Endothelial cell of umbilical vein (primary cell): ENCODE measurements around the gene MYZAP. TPM values are rescaled to one million over a fixed set of nuclear protein-coding genes. Genes with fewer than 3 reads are reported as not detected.
A peak's percentile ranks its signal among the peaks of the same experiment; 100 is the strongest.

Experiments used
- BruUV-seq: library from RNA; stranded (reverse); fragments of 400-500 nt; replicated peaks from 2 replicates; lab custom pipeline; 2021; lab: Mats Ljungman, UMichigan
- CTCF ChIA-PET: fragments of 300-600, 350-600 bp; sonication (Branson Sonifier 250); formaldehyde crosslinking; loops from one replicate; lab custom pipeline; 2021; ENCODE audit warnings: antibody characterized with exemption, inconsistent platforms; lab: Charles Lee
- POLR2A ChIA-PET: fragments of 300-600, 350-600 bp; sonication (Branson Sonifier 250); formaldehyde crosslinking; loops from one replicate; lab custom pipeline; 2021; ENCODE audit warnings: antibody characterized with exemption, inconsistent platforms; lab: Charles Lee
- DNase-seq: peaks from one replicate; pipeline ENCODE4 v3.0.0-alpha.2; 2011; ENCODE audit warnings: low read depth, low spot score
- FAIRE-seq: peaks from 2 replicates; lab custom pipeline; 2011; peaks lifted over from hg19 to GRCh38; lab: Jason Lieb, UNC
- H2AFZ ChIP-seq: 2 replicates; pipeline ENCODE4 v1.6.0; 2012; ENCODE audit warnings: low read depth, low read length, control low read depth, inconsistent platforms
- H3K27ac ChIP-seq: 2 replicates; pipeline ENCODE4 v1.5.1; 2011; ENCODE audit warnings: low read depth, mild to moderate bottlenecking, control low read depth, low read length, moderate library complexity; ENCODE audit not compliant: insufficient read depth
- H3K27me3 ChIP-seq, 2 experiments: 2 replicates each; pipeline versions ENCODE4 v1.6.0 to v1.6.1; 2011; ENCODE audit warnings: low read length in 2 of 2, mixed read lengths in 1 of 2; ENCODE audit not compliant: control insufficient read depth in 2 of 2, insufficient read depth in 2 of 2
- H3K36me3 ChIP-seq, 2 experiments: 2 replicates in 1 of 2; 3 replicates in 1 of 2; pipeline ENCODE4 v1.5.1; 2011; ENCODE audit warnings: low read length in 2 of 2, mild to moderate bottlenecking in 1 of 2, moderate library complexity in 1 of 2; ENCODE audit not compliant: control insufficient read depth in 2 of 2, insufficient read depth in 2 of 2; ENCODE audit errors: extremely low read depth in 1 of 2
- H3K4me1 ChIP-seq: 3 replicates; pipeline ENCODE4 v1.5.1; 2011; ENCODE audit warnings: mild to moderate bottlenecking, low read length; ENCODE audit not compliant: control insufficient read depth, insufficient read depth; ENCODE audit errors: extremely low read depth
- H3K4me2 ChIP-seq: 2 replicates; pipeline ENCODE4 v1.6.1; 2011; ENCODE audit warnings: low read length, control low read depth, mixed read lengths; ENCODE audit not compliant: insufficient read depth
- H3K4me3 ChIP-seq, 3 experiments: fragments of 200-600 bp in 1 of 3; sonication (generic), shearing (Covaris generic) in 1 of 3; replicated peaks in 1 of 3; 2 replicates each; pipeline ENCODE4 v1.5.1; 2011 to 2016; ENCODE audit warnings: control low read depth in 3 of 3, low read length in 3 of 3, mild to moderate bottlenecking in 2 of 3, inconsistent platforms in 1 of 3, low read depth in 1 of 3, moderate library complexity in 1 of 3; ENCODE audit not compliant: insufficient read depth in 1 of 3
- H3K79me2 ChIP-seq: 2 replicates; pipeline ENCODE4 v1.6.0; 2012; ENCODE audit warnings: low read length, inconsistent platforms; ENCODE audit not compliant: control insufficient read depth, insufficient read depth
- H3K9ac ChIP-seq: replicated peaks from 2 replicates; pipeline ENCODE3; 2011; ENCODE audit warnings: low read length, control low read depth; ENCODE audit not compliant: insufficient read depth; ENCODE audit errors: extremely low read depth
- H3K9me1 ChIP-seq: replicated peaks from 3 replicates; pipeline ENCODE4 v1.6.0; 2011; ENCODE audit warnings: mild to moderate bottlenecking, low read length; ENCODE audit not compliant: control insufficient read depth, insufficient read depth; ENCODE audit errors: extremely low read depth
- H3K9me3 ChIP-seq: replicated peaks from 2 replicates; pipeline ENCODE4 v1.5.1; 2012; ENCODE audit warnings: low read length, inconsistent platforms; ENCODE audit not compliant: control insufficient read depth, insufficient read depth
- H4K20me1 ChIP-seq: replicated peaks from 2 replicates; pipeline ENCODE3; 2011; ENCODE audit warnings: mild to moderate bottlenecking, low read length; ENCODE audit not compliant: control insufficient read depth, insufficient read depth; ENCODE audit errors: extremely low read depth
- FOS ChIP-seq: IDR thresholded peaks from 2 replicates; pipeline ENCODE4 v1.6.1; 2011; ENCODE audit warnings: mild to moderate bottlenecking, low read length, moderate library complexity, borderline replicate concordance; ENCODE audit not compliant: insufficient read depth
- GATA2 ChIP-seq: IDR thresholded peaks from 2 replicates; pipeline ENCODE4 v1.7.0; 2011; ENCODE audit warnings: low read depth, mild to moderate bottlenecking, moderate library complexity, mixed read lengths, low read length; ENCODE audit not compliant: insufficient read length, insufficient read depth
- JUN ChIP-seq: IDR thresholded peaks from 2 replicates; pipeline ENCODE4 v1.6.1; 2011; ENCODE audit warnings: borderline replicate concordance, low read depth; ENCODE audit not compliant: insufficient read length, insufficient read depth
- POLR2A ChIP-seq: IDR thresholded peaks from 2 replicates; pipeline ENCODE4 v1.6.1; 2012; ENCODE audit warnings: low read depth, mild to moderate bottlenecking, control low read depth, low read length
- dilution Hi-C: fragments of 300-500 bp; cut with MboI; formaldehyde crosslinking; loops from one replicate; pipeline ENCODE4 v1.15.0; 2019; ENCODE audit warnings: low sequenced_read_pairs; ENCODE audit not compliant: extremely low pct_ligation_motif_present
- intact Hi-C: fragments of 100-400 bp; cut with micrococcal nuclease; formaldehyde crosslinking; loops from one replicate; pipeline ENCODE4 v1.10.0; 2022
- polyA plus RNA-seq, 4 experiments: library from polyadenylated mRNA; depleted of rRNA in 3 of 4; stranded (reverse) in 3 of 4; unstranded in 1 of 4; fragments of >200 nt; gene quantifications; 2 replicates each; pipeline versions ENCODE4 v1.2.1 to v1.2.3, GENCODE V29; 2011 to 2012; ENCODE audit warnings: missing spikeins in 1 of 4
- total RNA-seq: library from RNA; stranded (reverse); gene quantifications from 2 replicates; pipeline ENCODE4 v1.2.3, GENCODE V29; 2021
- TF ChIP-seq, protein P1 (sequence below): IDR thresholded peaks from 2 replicates; pipeline ENCODE4 v1.6.1; 2011; ENCODE audit not compliant: insufficient read depth, insufficient read length

Gene MYZAP
- total and polyA plus RNA-seq, 2 donors (not counting 3 experiments of a cell fraction or from before 2014, with no cell fraction given) = 6.3 to 8.1 TPM

DNA sequence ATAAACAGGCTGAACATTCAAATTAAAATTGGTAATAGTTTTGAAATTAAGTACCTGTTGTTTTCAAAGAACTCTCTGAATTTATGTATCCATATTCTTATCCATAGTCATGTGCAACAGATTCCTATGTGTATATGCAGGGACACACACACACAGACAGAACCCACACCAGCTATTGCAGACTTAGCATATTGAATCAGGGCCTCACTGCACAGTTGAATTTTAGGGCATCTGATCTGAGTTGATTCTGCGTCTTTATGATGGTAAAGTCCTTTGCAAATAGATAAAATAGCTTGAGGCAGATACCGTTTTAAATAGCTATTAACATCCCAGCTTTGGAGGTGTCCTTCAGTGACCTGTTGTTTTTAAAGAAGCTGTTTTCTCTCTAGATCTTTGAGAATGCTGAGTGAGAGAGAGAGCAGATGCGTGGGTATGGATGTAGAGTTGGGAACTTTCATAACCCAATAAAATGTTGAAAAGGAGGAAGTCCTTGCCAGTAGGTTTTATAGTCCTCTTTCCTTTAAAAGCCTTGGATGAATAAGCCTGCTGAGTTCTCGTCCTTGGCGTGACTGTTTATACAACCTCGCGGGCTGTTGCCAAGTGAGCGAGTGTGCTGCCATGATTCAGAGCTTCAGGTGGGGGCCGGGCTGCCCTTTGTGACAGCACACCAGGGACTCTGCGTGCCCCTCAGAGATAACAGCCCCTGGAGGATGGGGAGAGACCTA is 18.3 kb downstream of the MYZAP start:
- no TSS peak for BruUV-seq
- H3K9me1 ChIP-seq = no peaks in the 10 kb centered on the region
- DNase-seq = peak; percentile 94
- no peaks in the 10 kb centered on the region for H4K20me1 ChIP-seq
- dilution Hi-C loops = no loop called here
- peak overlapping the region; percentile 44 for H3K27ac ChIP-seq
- H3K79me2 ChIP-seq = no peaks in the 10 kb centered on the region
- intact Hi-C loops = loop anchor here (1.0 kb wide), 1 partner anchor 49 kb away; no protein-coding TSS in a partner anchor
- no peaks in the 10 kb centered on the region for H3K9me3 ChIP-seq
- CTCF ChIA-PET = interaction anchor here (0.7 to 5.4 kb wide), 10 partner anchors 13 to 97 kb away, joined by 3 to 64 read pairs (median 4); partner anchors contain the start of gene POLR2M
- POLR2A ChIA-PET = no interaction called here
- H3K4me2 ChIP-seq = peak overlapping the region; percentile 77
- H3K4me3 ChIP-seq = no peak overlapping the region
- no peak overlapping the region for H3K9ac ChIP-seq
- peaks cover 0 to 10% of the 10 kb centered on the region in 2 experiments for H3K36me3 ChIP-seq
- TF ChIP-seq GATA2 (peak; percentile 38), JUN (no peak), FOS (peak; percentile 51), POLR2A (no peak)
- peak; percentile 94 for FAIRE-seq
- H2AFZ ChIP-seq = peak overlapping the region; percentile 72
- peaks cover 25% of the 10 kb centered on the region for H3K4me1 ChIP-seq
- H3K27me3 ChIP-seq = no peaks in the 10 kb centered on the region

DNA sequence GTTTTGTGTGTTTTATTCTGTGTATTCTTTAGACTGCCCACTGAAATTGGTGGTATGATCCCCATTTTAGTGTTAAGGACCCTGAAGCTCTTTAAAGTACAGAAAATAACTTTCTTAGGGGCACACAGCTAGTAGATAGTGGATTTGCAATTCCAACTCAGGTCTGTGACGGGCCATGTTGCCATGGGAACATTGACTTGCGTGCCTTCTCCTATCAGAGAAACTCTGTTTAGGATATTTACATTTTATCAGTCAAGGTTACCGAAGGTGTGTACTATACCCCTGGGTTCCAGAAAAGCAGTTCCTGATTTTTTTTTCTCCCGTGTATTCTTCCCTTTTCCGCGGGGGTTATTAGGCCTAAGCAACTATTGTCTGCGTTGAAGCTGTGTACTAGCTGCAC is 19.4 kb downstream of the MYZAP start:
- Histone ChIP-seq H2AFZ (no peak overlapping the region), H3K27me3 (no peaks in the 10 kb centered on the region), H4K20me1 (no peaks in the 10 kb centered on the region), H3K27ac (no peak overlapping the region), H3K79me2 (no peaks in the 10 kb centered on the region), H3K4me1 (peaks cover 25% of the 10 kb centered on the region), H3K36me3 (peaks cover 0 to 7% of the 10 kb centered on the region in 2 experiments), H3K9me3 (no peaks in the 10 kb centered on the region), H3K9me1 (no peaks in the 10 kb centered on the region), H3K4me3 (no peak overlapping the region), H3K9ac (no peak overlapping the region), H3K4me2 (no peak overlapping the region)
- TF ChIP-seq JUN (no peak), FOS (no peak)
- TF ChIP-seq, protein P1, sequence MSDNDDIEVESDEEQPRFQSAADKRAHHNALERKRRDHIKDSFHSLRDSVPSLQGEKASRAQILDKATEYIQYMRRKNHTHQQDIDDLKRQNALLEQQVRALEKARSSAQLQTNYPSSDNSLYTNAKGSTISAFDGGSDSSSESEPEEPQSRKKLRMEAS = no peak
- dilution Hi-C loops (no loop called here), intact Hi-C loops (no loop called here)
- FAIRE-seq (no peak), DNase-seq (no peak)
- POLR2A ChIA-PET = no interaction called here
- BruUV-seq = no TSS peak
- CTCF ChIA-PET = interaction anchor here (0.8 to 5.4 kb wide), 9 partner anchors 8 to 270 kb away, joined by 3 to 64 read pairs (median 4); partner anchors contain the start of gene POLR2M
